ENCODE measurements around the gene C20orf202.
"Not testable (repeated sequence)": the region's sequence is repeated elsewhere in the genome, so short reads cannot be mapped to it uniquely, and the experiment has no call there.

Gene C20orf202

GRCh38 chr20:1207293-1207878, 4.1 kb downstream of the C20orf202 start:
- Histone ChIP-seq H3K4me1 (ENCODE audit: control insufficient read depth, insufficient read depth, low read length, unreplicated experiment) (no peaks in the 10 kb centered on the region), H3K79me2 (ENCODE audit: control insufficient read depth, insufficient read depth, low read length, unreplicated experiment) (no peaks in the 10 kb centered on the region), H3K36me3 (ENCODE audit: insufficient read depth, low read length) (no peaks in the 10 kb centered on the region), H3K27me3 (ENCODE audit: insufficient read depth, low read length) (peaks cover 23% of the 10 kb centered on the region), H3K4me3 (ENCODE audit: low read depth, low read length) (no peak overlapping the region), H3K27ac (ENCODE audit: low read depth, low read length) (no peak overlapping the region), H2AFZ (ENCODE audit: low read length, unreplicated experiment) (no peak overlapping the region)

GRCh38 chr20:1209447-1210387, 6.5 kb downstream of the C20orf202 start:
- Histone ChIP-seq H3K4me3 (ENCODE audit: low read depth, low read length) (no peak overlapping the region), H3K4me1 (ENCODE audit: control insufficient read depth, insufficient read depth, low read length, unreplicated experiment) (peaks cover 6% of the 10 kb centered on the region), H3K79me2 (ENCODE audit: control insufficient read depth, insufficient read depth, low read length, unreplicated experiment) (no peaks in the 10 kb centered on the region), H2AFZ (ENCODE audit: low read length, unreplicated experiment) (no peak overlapping the region), H3K27ac (ENCODE audit: low read depth, low read length) (no peak overlapping the region), H3K36me3 (ENCODE audit: insufficient read depth, low read length) (no peaks in the 10 kb centered on the region), H3K27me3 (ENCODE audit: insufficient read depth, low read length) (peaks cover 34% of the 10 kb centered on the region)

- Histone ChIP-seq H3K4me1 (ENCODE audit: control insufficient read depth, insufficient read depth, low read length, unreplicated experiment) (peaks cover 6% of the 10 kb centered on the region), H3K79me2 (ENCODE audit: control insufficient read depth, insufficient read depth, low read length, unreplicated experiment) (no peaks in the 10 kb centered on the region), H3K27me3 (ENCODE audit: insufficient read depth, low read length) (peaks cover 37% of the 10 kb centered on the region), H3K4me3 (ENCODE audit: low read depth, low read length) (no peak overlapping the region), H3K27ac (ENCODE audit: low read depth, low read length) (no peak overlapping the region), H3K36me3 (ENCODE audit: insufficient read depth, low read length) (no peaks in the 10 kb centered on the region), H2AFZ (ENCODE audit: low read length, unreplicated experiment) (no peak overlapping the region)
Observed at GRCh38 chr20:1210501-1210900, 7.2 kb downstream of the C20orf202 start.

GRCh38 chr20:1212023-1212422, 8.8 kb downstream of the C20orf202 start:
- Histone ChIP-seq H3K36me3 (ENCODE audit: insufficient read depth, low read length) (no peaks in the 10 kb centered on the region), H3K4me3 (ENCODE audit: low read depth, low read length) (no peak overlapping the region), H2AFZ (ENCODE audit: low read length, unreplicated experiment) (no peak overlapping the region), H3K4me1 (ENCODE audit: control insufficient read depth, insufficient read depth, low read length, unreplicated experiment) (peaks cover 6% of the 10 kb centered on the region), H3K79me2 (ENCODE audit: control insufficient read depth, insufficient read depth, low read length, unreplicated experiment) (no peaks in the 10 kb centered on the region), H3K27me3 (ENCODE audit: insufficient read depth, low read length) (peaks cover 37% of the 10 kb centered on the region), H3K27ac (ENCODE audit: low read depth, low read length) (no peak overlapping the region)

- peaks cover 35% of the 10 kb centered on the region for H3K27me3 ChIP-seq (ENCODE audit: insufficient read depth, low read length)
- no peaks in the 10 kb centered on the region for H3K79me2 ChIP-seq (ENCODE audit: control insufficient read depth, insufficient read depth, low read length, unreplicated experiment)
- no peaks in the 10 kb centered on the region for H3K36me3 ChIP-seq (ENCODE audit: insufficient read depth, low read length)
- H3K4me1 ChIP-seq (ENCODE audit: control insufficient read depth, insufficient read depth, low read length, unreplicated experiment) = peaks cover 6% of the 10 kb centered on the region
- H3K4me3 ChIP-seq (ENCODE audit: low read depth, low read length) = no peak overlapping the region
- no peak overlapping the region for H2AFZ ChIP-seq (ENCODE audit: low read length, unreplicated experiment)
- H3K27ac ChIP-seq (ENCODE audit: low read depth, low read length) = no peak overlapping the region
Observed at GRCh38 chr20:1212607-1213396, 9.5 kb downstream of the C20orf202 start.

- no peaks in the 10 kb centered on the region for H3K36me3 ChIP-seq (ENCODE audit: insufficient read depth, low read length)
- H3K27me3 ChIP-seq (ENCODE audit: insufficient read depth, low read length) = peaks cover 18% of the 10 kb centered on the region; the same call in 1 of the 2 replicates
- no peaks in the 10 kb centered on the region for H3K79me2 ChIP-seq (ENCODE audit: control insufficient read depth, insufficient read depth, low read length, unreplicated experiment)
- H2AFZ ChIP-seq (ENCODE audit: low read length, unreplicated experiment) = no peak overlapping the region
- H3K27ac ChIP-seq (ENCODE audit: low read depth, low read length) = no peak overlapping the region
- H3K4me3 ChIP-seq (ENCODE audit: low read depth, low read length) = no peak overlapping the region
- H3K4me1 ChIP-seq (ENCODE audit: control insufficient read depth, insufficient read depth, low read length, unreplicated experiment) = peaks cover 6% of the 10 kb centered on the region
Observed at GRCh38 chr20:1214838-1215261, 11.6 kb downstream of the C20orf202 start.

GRCh38 chr20:1215386-1216170, 12.3 kb downstream of the C20orf202 start:
- H2AFZ ChIP-seq (ENCODE audit: low read length, unreplicated experiment) = no peak overlapping the region
- no peaks in the 10 kb centered on the region for H3K79me2 ChIP-seq (ENCODE audit: control insufficient read depth, insufficient read depth, low read length, unreplicated experiment)
- H3K36me3 ChIP-seq (ENCODE audit: insufficient read depth, low read length) = no peaks in the 10 kb centered on the region
- H3K27me3 ChIP-seq (ENCODE audit: insufficient read depth, low read length) = peaks cover 18% of the 10 kb centered on the region; the same call in 1 of the 2 replicates
- H3K27ac ChIP-seq (ENCODE audit: low read depth, low read length) = no peak overlapping the region
- H3K4me3 ChIP-seq (ENCODE audit: low read depth, low read length) = no peak overlapping the region
- peaks cover 6% of the 10 kb centered on the region for H3K4me1 ChIP-seq (ENCODE audit: control insufficient read depth, insufficient read depth, low read length, unreplicated experiment)

- not testable (repeated sequence) for H3K27ac ChIP-seq (ENCODE audit: low read depth, low read length); H3K36me3 ChIP-seq (ENCODE audit: insufficient read depth, low read length); H3K4me1 ChIP-seq (ENCODE audit: control insufficient read depth, insufficient read depth, low read length, unreplicated experiment); H3K4me3 ChIP-seq (ENCODE audit: low read depth, low read length); H2AFZ ChIP-seq (ENCODE audit: low read length, unreplicated experiment); H3K79me2 ChIP-seq (ENCODE audit: control insufficient read depth, insufficient read depth, low read length, unreplicated experiment)
- peaks cover 18% of the 10 kb centered on the region; the same call in 1 of the 2 replicates for H3K27me3 ChIP-seq (ENCODE audit: insufficient read depth, low read length)
Observed at GRCh38 chr20:1216527-1217427, 13.5 kb downstream of the C20orf202 start.

GRCh38 chr20:1222750-1223149, 19.5 kb downstream of the C20orf202 start:
- not testable (repeated sequence) for H2AFZ ChIP-seq (ENCODE audit: low read length, unreplicated experiment); H3K36me3 ChIP-seq (ENCODE audit: insufficient read depth, low read length); H3K4me3 ChIP-seq (ENCODE audit: low read depth, low read length); H3K79me2 ChIP-seq (ENCODE audit: control insufficient read depth, insufficient read depth, low read length, unreplicated experiment); H3K4me1 ChIP-seq (ENCODE audit: control insufficient read depth, insufficient read depth, low read length, unreplicated experiment); H3K27ac ChIP-seq (ENCODE audit: low read depth, low read length)
- peaks cover 10% of the 10 kb centered on the region for H3K27me3 ChIP-seq (ENCODE audit: insufficient read depth, low read length)
